GM10266 (cell line): ENCODE results near the gene YEATS4.

Experiments
- DNase-seq: peaks from one replicate; pipeline ENCODE4 v3.0.0; 2012; ENCODE audit errors: extremely low spot score
- TF ChIP-seq, protein P1 (sequence below): IDR thresholded peaks from 2 replicates; pipeline ENCODE4 v1.5.1; 2012; ENCODE audit warnings: mild to moderate bottlenecking, low read depth; ENCODE audit not compliant: control insufficient read depth, insufficient read depth; ENCODE audit errors: missing control alignments

YEATS4 gene

DNA sequence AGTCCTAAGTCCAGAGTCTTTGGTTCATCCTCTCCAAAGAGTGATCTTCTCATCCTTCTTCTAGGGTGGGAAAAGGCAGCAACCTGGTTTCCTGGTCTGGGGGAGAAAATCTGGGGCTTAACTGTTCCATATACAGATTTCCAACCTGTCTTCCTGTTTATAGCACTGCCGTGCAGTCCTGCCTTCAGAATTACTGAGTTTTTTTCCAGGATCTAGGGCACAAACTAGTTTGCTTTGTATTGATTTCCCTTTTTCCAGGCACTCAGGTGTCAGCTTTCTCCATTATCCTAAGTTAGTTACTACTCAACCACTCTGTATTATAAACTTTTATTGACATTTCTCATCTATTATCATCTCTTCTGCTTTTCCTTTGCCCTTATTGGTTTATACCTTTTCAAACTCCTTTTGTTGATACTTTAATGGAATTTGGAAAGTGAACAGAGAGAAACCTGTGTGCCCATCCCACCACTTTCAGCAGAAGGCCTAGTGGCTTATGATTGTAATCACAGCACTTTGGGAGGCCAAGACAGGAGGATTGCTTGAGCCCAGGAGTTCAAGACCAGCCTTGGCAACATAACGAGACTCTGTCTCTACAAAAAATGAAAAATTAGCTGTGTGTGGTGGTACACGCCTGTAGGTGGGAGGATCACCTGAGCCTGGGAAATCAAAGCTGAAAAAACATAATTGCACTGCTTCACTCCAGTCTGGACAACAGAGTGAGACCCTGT lies 15.5 kb upstream of the YEATS4 start:
- TF ChIP-seq, protein P1, sequence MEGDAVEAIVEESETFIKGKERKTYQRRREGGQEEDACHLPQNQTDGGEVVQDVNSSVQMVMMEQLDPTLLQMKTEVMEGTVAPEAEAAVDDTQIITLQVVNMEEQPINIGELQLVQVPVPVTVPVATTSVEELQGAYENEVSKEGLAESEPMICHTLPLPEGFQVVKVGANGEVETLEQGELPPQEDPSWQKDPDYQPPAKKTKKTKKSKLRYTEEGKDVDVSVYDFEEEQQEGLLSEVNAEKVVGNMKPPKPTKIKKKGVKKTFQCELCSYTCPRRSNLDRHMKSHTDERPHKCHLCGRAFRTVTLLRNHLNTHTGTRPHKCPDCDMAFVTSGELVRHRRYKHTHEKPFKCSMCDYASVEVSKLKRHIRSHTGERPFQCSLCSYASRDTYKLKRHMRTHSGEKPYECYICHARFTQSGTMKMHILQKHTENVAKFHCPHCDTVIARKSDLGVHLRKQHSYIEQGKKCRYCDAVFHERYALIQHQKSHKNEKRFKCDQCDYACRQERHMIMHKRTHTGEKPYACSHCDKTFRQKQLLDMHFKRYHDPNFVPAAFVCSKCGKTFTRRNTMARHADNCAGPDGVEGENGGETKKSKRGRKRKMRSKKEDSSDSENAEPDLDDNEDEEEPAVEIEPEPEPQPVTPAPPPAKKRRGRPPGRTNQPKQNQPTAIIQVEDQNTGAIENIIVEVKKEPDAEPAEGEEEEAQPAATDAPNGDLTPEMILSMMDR = no peak

DNA sequence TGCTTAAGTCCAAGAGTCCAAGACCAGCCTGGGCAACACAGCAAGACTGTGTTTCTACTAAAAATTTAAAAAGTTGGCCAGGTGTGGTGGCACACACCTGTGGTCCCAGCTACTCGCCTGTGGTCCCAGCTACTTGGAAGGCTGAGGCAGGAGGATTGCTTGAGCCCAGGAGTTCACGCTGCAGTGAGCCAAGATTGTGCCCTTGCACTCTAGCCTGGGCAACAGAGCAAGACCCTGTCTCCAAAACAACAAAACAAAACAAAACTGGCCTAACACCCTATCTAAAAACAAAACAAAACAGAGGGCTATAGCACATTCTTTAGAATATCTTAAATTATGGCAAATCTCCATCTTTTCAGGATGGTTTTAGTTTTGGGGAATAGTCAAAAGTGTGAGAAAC lies 14.5 kb upstream of the YEATS4 start:
- TF ChIP-seq, protein P1 = no peak
- no peak for DNase-seq

More for the DNA sequence above, 15.5 kb upstream of the YEATS4 start:
- DNase-seq = no peak

DNA sequence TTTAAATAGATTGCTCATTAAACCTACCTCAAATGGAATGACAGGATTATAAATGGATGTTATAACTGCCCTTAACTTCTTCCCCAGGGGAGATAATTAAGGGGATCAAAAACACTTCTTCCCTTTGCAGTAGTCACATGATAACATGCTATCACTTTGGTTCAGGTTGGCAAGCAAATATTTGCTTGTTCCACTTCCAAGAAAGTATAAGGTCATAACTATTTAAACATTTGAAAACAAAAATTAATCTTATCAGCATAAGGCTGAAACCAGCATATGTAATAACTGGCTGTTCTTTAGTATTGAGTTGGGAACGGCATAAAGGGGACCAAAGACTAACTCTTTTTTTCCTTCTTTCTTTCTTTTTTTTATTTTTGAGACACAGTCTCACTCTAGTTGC lies 13.8 kb upstream of the YEATS4 start:
- no peak for DNase-seq
- TF ChIP-seq, protein P1 = no peak

DNA sequence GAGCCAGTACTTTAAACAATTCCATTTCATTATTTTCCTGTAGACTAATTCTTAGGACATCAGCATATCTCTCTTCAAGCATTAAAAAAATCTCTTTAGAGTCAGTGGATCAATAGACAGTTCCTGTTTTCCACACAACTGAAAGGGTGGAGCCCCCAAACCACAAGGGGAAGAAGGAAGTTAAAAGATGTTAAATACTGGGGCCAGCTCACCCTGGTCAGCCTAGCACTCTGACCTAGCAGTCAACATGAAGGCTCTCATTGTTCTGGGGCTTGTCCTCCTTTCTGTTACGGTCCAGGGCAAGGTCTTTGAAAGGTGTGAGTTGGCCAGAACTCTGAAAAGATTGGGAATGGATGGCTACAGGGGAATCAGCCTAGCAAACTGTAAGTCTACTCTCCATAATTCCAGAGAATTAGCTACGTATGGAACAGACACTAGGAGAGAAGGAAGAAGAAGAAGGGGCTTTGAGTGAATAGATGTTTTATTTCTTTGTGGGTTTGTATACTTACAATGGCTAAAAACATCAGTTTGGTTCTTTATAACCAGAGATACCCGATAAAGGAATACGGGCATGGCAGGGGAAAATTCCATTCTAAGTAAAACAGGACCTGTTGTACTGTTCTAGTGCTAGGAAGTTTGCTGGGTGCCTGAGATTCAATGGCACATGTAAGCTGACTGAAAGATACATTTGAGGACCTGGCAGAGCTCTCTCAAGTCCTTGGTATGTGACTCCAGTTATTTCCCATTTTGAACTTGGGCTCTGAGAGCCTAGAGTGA lies 11.2 kb upstream of the YEATS4 start, which contains the start of gene LYZ:
Gene LYZ, plus strand, starts transcription at position 220 of the 777 bp plus-strand sequence. Its CDS starts 28 bp downstream, at position 248.
- TF ChIP-seq, protein P1 = no peak
- DNase-seq = no peak

DNA sequence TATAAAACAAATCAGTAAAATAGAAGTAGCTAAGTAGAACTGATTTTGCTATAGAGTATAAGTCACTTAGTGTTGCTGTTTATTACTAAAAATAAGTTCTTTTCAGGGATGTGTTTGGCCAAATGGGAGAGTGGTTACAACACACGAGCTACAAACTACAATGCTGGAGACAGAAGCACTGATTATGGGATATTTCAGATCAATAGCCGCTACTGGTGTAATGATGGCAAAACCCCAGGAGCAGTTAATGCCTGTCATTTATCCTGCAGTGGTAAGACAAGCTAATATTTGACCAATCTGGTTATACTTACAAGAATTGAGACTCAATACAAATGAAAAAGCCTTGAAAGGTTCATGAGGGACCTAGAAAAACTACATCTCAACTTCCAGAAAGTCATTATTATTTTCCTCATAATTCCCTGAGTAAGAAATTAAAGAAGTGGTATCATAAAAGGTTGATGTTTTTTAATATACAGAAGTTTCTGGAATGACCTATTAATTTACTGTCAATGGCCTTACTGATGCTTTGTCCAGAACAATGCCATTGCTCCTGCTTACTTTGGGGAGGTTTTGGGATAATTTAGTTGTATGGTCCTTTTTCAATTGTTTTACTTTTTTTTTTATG lies 9.4 kb upstream of the YEATS4 start:
- DNase-seq = no peak
- TF ChIP-seq, protein P1 = no peak

DNA sequence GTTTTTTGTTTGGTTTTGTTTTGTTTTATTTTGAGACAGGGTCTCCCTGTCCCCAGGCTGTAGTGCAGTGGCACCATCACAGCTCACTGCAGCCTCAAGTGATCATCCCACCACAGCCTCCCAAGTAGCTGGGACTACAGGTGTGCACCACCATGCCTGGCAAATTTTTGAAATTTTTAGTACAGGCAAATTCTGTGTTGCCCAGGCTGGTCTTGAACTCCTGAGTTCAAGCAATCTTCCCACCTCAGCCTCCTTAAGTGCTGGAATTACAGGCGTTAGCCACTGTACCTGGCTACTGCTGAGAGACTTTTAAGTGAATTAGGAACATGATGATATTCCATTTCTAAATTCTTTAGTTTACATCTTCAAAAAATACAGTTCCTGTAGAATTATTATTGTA lies 8.8 kb upstream of the YEATS4 start:
- TF ChIP-seq, protein P1 = no peak
- no peak for DNase-seq
